Measurements from ENCODE around the gene FAM120C.

FAM120C gene

GRCh38 chrX:54093159-54093558 lies 89.9 kb downstream of the FAM120C start:
- Histone ChIP-seq H4K20me1 (no peaks in the 10 kb centered on the region; a peak in 3 of 22 replicates), H3K9me3 (replicated peaks in 1 of 11) (no peaks in the 10 kb centered on the region), H3K4me3 (no peak overlapping the region), H3K36me3 (peaks cover 0 to 23% (median 11%) of the 10 kb centered on the region in 11 experiments; a peak in 10 of 22 replicates), H3K27ac (no peak overlapping the region), H3K27me3 (peaks cover 59 to 91% (median 87%) of the 10 kb centered on the region in 11 experiments), H3K4me2 (no peak overlapping the region), H3K9ac (no peak overlapping the region), H3K4me1 (no peaks in the 10 kb centered on the region)
- no peak for TF ChIP-seq Cebpa-rat (IDR thresholded peaks at IDR 0.05)

GRCh38 chrX:54090880-54091279 lies 92.2 kb downstream of the FAM120C start:
- peaks cover 69 to 100% (median 96%) of the 10 kb centered on the region in 11 experiments for H3K27me3 ChIP-seq
- H4K20me1 ChIP-seq = no peaks in the 10 kb centered on the region; a peak in 3 of 22 replicates
- peaks cover 0 to 23% (median 13%) of the 10 kb centered on the region in 11 experiments; a peak in 12 of 22 replicates for H3K36me3 ChIP-seq
- no peak overlapping the region for H3K4me3 ChIP-seq
- H3K9ac ChIP-seq = no peak overlapping the region
- no peak for TF ChIP-seq Cebpa-rat (IDR thresholded peaks at IDR 0.05)
- no peak overlapping the region for H3K27ac ChIP-seq
- H3K4me1 ChIP-seq = no peaks in the 10 kb centered on the region
- no peak overlapping the region for H3K4me2 ChIP-seq
- H3K9me3 ChIP-seq (replicated peaks in 1 of 11) = no peaks in the 10 kb centered on the region

- TF ChIP-seq Cebpa-rat (IDR thresholded peaks at IDR 0.05) = no peak
- Histone ChIP-seq H3K27ac (no peak overlapping the region), H3K4me3 (no peak overlapping the region), H4K20me1 (no peaks in the 10 kb centered on the region; a peak in 3 of 22 replicates), H3K36me3 (peaks cover 5 to 40% (median 17%) of the 10 kb centered on the region in 11 experiments; a peak in 16 of 22 replicates), H3K9me3 (replicated peaks in 1 of 11) (no peaks in the 10 kb centered on the region), H3K9ac (no peak overlapping the region), H3K4me1 (no peaks in the 10 kb centered on the region), H3K27me3 (peaks cover 75 to 100% (median 92%) of the 10 kb centered on the region in 11 experiments), H3K4me2 (no peak overlapping the region)
These were observed 93.9 kb downstream of the FAM120C start for GRCh38 chrX:54089191-54089590.

GRCh38 chrX:54087661-54088060 lies 95.4 kb downstream of the FAM120C start:
- Histone ChIP-seq H3K4me2 (no peak overlapping the region), H3K27me3 (peaks cover 67 to 100% (median 93%) of the 10 kb centered on the region in 11 experiments), H3K4me1 (no peaks in the 10 kb centered on the region), H3K4me3 (no peak overlapping the region), H4K20me1 (no peaks in the 10 kb centered on the region; a peak in 4 of 22 replicates), H3K9me3 (replicated peaks in 1 of 11) (no peaks in the 10 kb centered on the region), H3K27ac (no peak overlapping the region), H3K36me3 (peaks cover 5 to 45% (median 17%) of the 10 kb centered on the region in 11 experiments; a peak in 16 of 22 replicates), H3K9ac (no peak overlapping the region)
- no peak for TF ChIP-seq Cebpa-rat (IDR thresholded peaks at IDR 0.05)

GRCh38 chrX:54085666-54086065 lies 97.4 kb downstream of the FAM120C start:
- no peaks in the 10 kb centered on the region for H3K4me1 ChIP-seq
- peaks cover 52 to 100% (median 92%) of the 10 kb centered on the region in 11 experiments for H3K27me3 ChIP-seq
- TF ChIP-seq Cebpa-rat (IDR thresholded peaks at IDR 0.05) = no peak
- H3K4me3 ChIP-seq = no peak overlapping the region
- H4K20me1 ChIP-seq = no peaks in the 10 kb centered on the region; a peak in 3 of 22 replicates
- no peaks in the 10 kb centered on the region for H3K9me3 ChIP-seq (replicated peaks in 1 of 11)
- no peak overlapping the region for H3K27ac ChIP-seq
- no peak overlapping the region for H3K9ac ChIP-seq
- no peak overlapping the region for H3K4me2 ChIP-seq
- H3K36me3 ChIP-seq = peaks cover 5 to 52% (median 19%) of the 10 kb centered on the region in 11 experiments; a peak in 17 of 22 replicates

- Histone ChIP-seq H4K20me1 (no peaks in the 10 kb centered on the region), H3K27ac (no peak overlapping the region), H3K9ac (no peak overlapping the region), H3K36me3 (peaks cover 0 to 53% (median 12%) of the 10 kb centered on the region in 11 experiments; a peak in 10 of 22 replicates), H3K9me3 (replicated peaks in 1 of 11) (no peaks in the 10 kb centered on the region), H3K4me1 (no peaks in the 10 kb centered on the region), H3K4me3 (no peak overlapping the region), H3K4me2 (no peak overlapping the region), H3K27me3 (peaks cover 12 to 85% (median 69%) of the 10 kb centered on the region in 11 experiments; a peak in 21 of 22 replicates)
- no peak for TF ChIP-seq Cebpa-rat (IDR thresholded peaks at IDR 0.05)
These were observed 106.2 kb downstream of the FAM120C start for GRCh38 chrX:54076903-54077302.

GRCh38 chrX:54074826-54075225 lies 108.2 kb downstream of the FAM120C start:
- no peak for TF ChIP-seq Cebpa-rat (IDR thresholded peaks at IDR 0.05)
- no peaks in the 10 kb centered on the region for H4K20me1 ChIP-seq
- H3K4me2 ChIP-seq = no peak overlapping the region
- H3K36me3 ChIP-seq = peaks cover 0 to 36% (median 11%) of the 10 kb centered on the region in 11 experiments; a peak in 9 of 22 replicates
- no peaks in the 10 kb centered on the region for H3K9me3 ChIP-seq (replicated peaks in 1 of 11)
- H3K4me3 ChIP-seq = no peak overlapping the region
- no peak overlapping the region for H3K27ac ChIP-seq
- no peak overlapping the region for H3K9ac ChIP-seq
- no peaks in the 10 kb centered on the region for H3K4me1 ChIP-seq
- H3K27me3 ChIP-seq = peaks cover 26 to 83% (median 69%) of the 10 kb centered on the region in 11 experiments

- H4K20me1 ChIP-seq = no peaks in the 10 kb centered on the region; a peak in 1 of 22 replicates
- H3K27me3 ChIP-seq = peaks cover 56 to 84% (median 65%) of the 10 kb centered on the region in 11 experiments
- H3K4me2 ChIP-seq = peak overlapping the region in 2 of 11 experiments; percentile 0 to 7; a peak in 2 of 22 replicates
- no peak overlapping the region for H3K9ac ChIP-seq
- no peak overlapping the region for H3K4me3 ChIP-seq
- TF ChIP-seq Cebpa-rat (IDR thresholded peaks at IDR 0.05) = no peak
- H3K36me3 ChIP-seq = peaks cover 0 to 11% (median 4%) of the 10 kb centered on the region in 11 experiments; a peak in 7 of 22 replicates
- H3K9me3 ChIP-seq (replicated peaks in 1 of 11) = no peaks in the 10 kb centered on the region; a peak in 1 of 22 replicates
- peaks cover 0 to 10% (median 0%) of the 10 kb centered on the region in 10 experiments; a peak in 4 of 20 replicates for H3K4me1 ChIP-seq
- no peak overlapping the region for H3K27ac ChIP-seq
These were observed 115.3 kb downstream of the FAM120C start for GRCh38 chrX:54067766-54068165.

GRCh38 chrX:54066841-54067240 lies 116.2 kb downstream of the FAM120C start:
- TF ChIP-seq Cebpa-rat (IDR thresholded peaks at IDR 0.05) = no peak
- H3K27ac ChIP-seq = no peak overlapping the region
- no peaks in the 10 kb centered on the region; a peak in 1 of 22 replicates for H4K20me1 ChIP-seq
- H3K27me3 ChIP-seq = peaks cover 56 to 79% (median 66%) of the 10 kb centered on the region in 11 experiments
- peaks cover 0 to 10% (median 0%) of the 10 kb centered on the region in 10 experiments; a peak in 4 of 20 replicates for H3K4me1 ChIP-seq
- no peaks in the 10 kb centered on the region; a peak in 1 of 22 replicates for H3K9me3 ChIP-seq (replicated peaks in 1 of 11)
- no peak overlapping the region for H3K4me3 ChIP-seq
- H3K9ac ChIP-seq = no peak overlapping the region
- peaks cover 0 to 11% (median 0%) of the 10 kb centered on the region in 11 experiments; a peak in 3 of 22 replicates for H3K36me3 ChIP-seq
- H3K4me2 ChIP-seq = no peak overlapping the region
